AG04449 (cell line): ENCODE results near the gene NR5A1.

Experiments
- CTCF ChIA-PET: fragments of 350-600 bp; formaldehyde crosslinking; extraction: SDS; loops from one replicate; lab custom pipeline; 2021; ENCODE audit warnings: antibody characterized with exemption; lab: Yijun Ruan, JAX
- POLR2A ChIA-PET: fragments of 400-600, 350-600 bp; formaldehyde crosslinking; extraction: SDS; loops from one replicate; lab custom pipeline; 2020; ENCODE audit warnings: antibody characterized with exemption, inconsistent platforms; lab: Yijun Ruan, JAX
- DNase-seq: peaks from one replicate; pipeline ENCODE4 v3.0.0-alpha.2; 2010; ENCODE audit warnings: low read depth, low spot score
- H3K4me3 ChIP-seq: 2 replicates; pipeline ENCODE4 v1.5.1; 2011; ENCODE audit warnings: low read depth, mild to moderate bottlenecking, control low read depth, low read length
- CTCF ChIP-seq: IDR thresholded peaks from one replicate; pipeline ENCODE4 v1.5.1; 2011; ENCODE audit warnings: mild to moderate bottlenecking, moderate library complexity, low read length, control low read depth, inconsistent platforms; ENCODE audit not compliant: insufficient read depth; ENCODE audit errors: missing control alignments

Gene NR5A1

GRCh38 chr9:124454296-124454695 is 52.9 kb downstream of the NR5A1 start:
- CTCF ChIA-PET: interaction anchor here (1.1 to 1.8 kb wide), 2 partner anchors 81 to 83 kb away, joined by 3 to 4 read pairs; no protein-coding TSS in a partner anchor
- POLR2A ChIA-PET: no interaction called here
- H3K4me3 ChIP-seq: no peak overlapping the region
- no peak for DNase-seq
- no peak for TF ChIP-seq CTCF

- TF ChIP-seq CTCF: no peak
- no peak overlapping the region for H3K4me3 ChIP-seq
- POLR2A ChIA-PET: no interaction called here
- CTCF ChIA-PET: no interaction called here
- no peak for DNase-seq
These were observed 53.5 kb downstream of the NR5A1 start for GRCh38 chr9:124453586-124454191.

GRCh38 chr9:124452841-124453585 is 54.2 kb downstream of the NR5A1 start:
- CTCF ChIA-PET: interaction anchor here (0.8 kb wide), 1 partner anchor 84 kb away, joined by 3 read pairs; no protein-coding TSS in a partner anchor
- H3K4me3 ChIP-seq: no peak overlapping the region
- DNase-seq: no peak
- TF ChIP-seq CTCF: no peak
- POLR2A ChIA-PET: no interaction called here

GRCh38 chr9:124452326-124452725 is 54.9 kb downstream of the NR5A1 start:
- no peak for TF ChIP-seq CTCF
- ChIA-PET CTCF (interaction anchor here (0.8 to 1.7 kb wide), 2 partner anchors 33 to 84 kb away, joined by 3 to 12 read pairs; no protein-coding TSS in a partner anchor), POLR2A (no interaction called here)
- no peak for DNase-seq
- H3K4me3 ChIP-seq: no peak overlapping the region

- POLR2A ChIA-PET: no interaction called here
- TF ChIP-seq CTCF: no peak
- CTCF ChIA-PET: interaction anchor here (0.6 to 1.7 kb wide), 5 partner anchors 11 to 882 kb away, joined by 3 to 12 read pairs (median 3); no protein-coding TSS in a partner anchor
- DNase-seq: no peak
- H3K4me3 ChIP-seq: no peak overlapping the region
These were observed 56.1 kb downstream of the NR5A1 start for GRCh38 chr9:124450931-124451661.
